Neural crest cell (in vitro differentiated cells): ENCODE results near the gene KIF5A. TPM values are rescaled to one million over a fixed set of nuclear protein-coding genes. Genes with fewer than 3 reads are reported as not detected.

Experiments
- DNase-seq: peaks from one replicate; pipeline ENCODE4 v3.0.0; 2021; ENCODE audit warnings: low read depth, mixed read lengths, low spot score
- H3K27ac Mint-ChIP-seq: one replicate; pipeline ENCODE4 v1.8.0; 2021; ENCODE audit warnings: mild to moderate bottlenecking, mixed read lengths; ENCODE audit not compliant: unreplicated experiment
- H3K27me3 Mint-ChIP-seq: 2 replicates; pipeline ENCODE4 v1.8.0; 2021; ENCODE audit warnings: low read depth, mild to moderate bottlenecking, mixed read lengths
- H3K36me3 Mint-ChIP-seq: 2 replicates; pipeline ENCODE4 v1.8.0; 2021; ENCODE audit warnings: low read depth, mild to moderate bottlenecking, mixed read lengths
- H3K4me1 Mint-ChIP-seq: 2 replicates; pipeline ENCODE4 v1.8.0; 2021; ENCODE audit warnings: mixed read lengths
- H3K4me3 Mint-ChIP-seq: one replicate; pipeline ENCODE4 v1.8.0; 2021; ENCODE audit warnings: mild to moderate bottlenecking, mixed read lengths
- H3K9me3 Mint-ChIP-seq: 2 replicates; pipeline ENCODE4 v1.8.0; 2021; ENCODE audit warnings: mixed read lengths
- total RNA-seq: library from RNA; stranded (reverse); gene quantifications from 2 replicates; pipeline ENCODE4 v1.2.1, GENCODE V29; 2021
- TF ChIP-seq, protein P1 (sequence below): fragments of 200-600 bp; sonication (generic); conservative IDR thresholded peaks from 2 replicates; pipeline ENCODE4 v1.5.0; 2021; ENCODE audit warnings: antibody characterized with exemption, mild to moderate bottlenecking

The KIF5A gene
- total RNA-seq, 1 donor from 2014 or later, result 20.8 TPM

DNA sequence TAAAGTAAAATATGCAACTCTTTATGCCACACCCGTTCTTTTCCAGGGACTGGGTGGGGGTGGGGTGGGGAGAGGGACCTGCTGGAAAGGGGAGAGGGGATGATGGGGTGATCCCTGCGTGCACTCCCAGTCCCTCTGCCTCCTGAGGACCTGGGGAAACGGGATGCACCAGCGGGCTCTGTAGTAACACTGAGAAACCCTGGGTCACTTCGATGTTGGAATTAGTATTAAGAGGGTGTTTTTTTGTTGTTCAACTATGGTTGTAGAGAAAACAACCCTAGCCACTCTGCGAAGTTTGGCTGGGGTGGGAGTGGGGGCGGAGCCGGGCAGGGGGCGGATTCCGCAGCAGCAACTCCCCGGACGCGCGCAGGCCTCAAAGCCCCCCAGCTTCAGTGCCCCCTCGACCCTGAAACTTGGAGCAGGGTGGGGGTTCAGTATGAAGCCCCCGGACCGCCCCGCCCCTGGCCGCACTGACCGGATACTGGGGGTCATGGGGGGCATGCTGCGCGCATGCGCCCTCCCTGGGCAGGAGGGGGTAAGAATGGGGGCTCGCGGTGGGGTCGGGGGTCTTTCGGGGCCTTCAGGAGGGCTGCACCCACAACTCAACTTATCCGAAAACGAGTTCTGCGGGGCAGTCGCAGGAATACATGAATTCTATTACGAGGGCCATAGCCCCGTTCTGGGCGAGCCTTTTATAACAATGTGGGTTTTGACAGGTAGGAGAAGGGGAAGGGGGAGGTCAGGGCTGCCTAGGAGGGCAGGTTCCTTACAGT is 60.1 kb downstream of the KIF5A start:
- Mint-ChIP-seq H3K4me1 (peaks cover 46% of the 10 kb centered on the region), H3K4me3 (peak overlapping the region; percentile 88), H3K27me3 (peaks cover 3% of the 10 kb centered on the region), H3K27ac (no peak overlapping the region), H3K36me3 (peaks cover 11% of the 10 kb centered on the region), H3K9me3 (no peaks in the 10 kb centered on the region)
- TF ChIP-seq, protein P1, sequence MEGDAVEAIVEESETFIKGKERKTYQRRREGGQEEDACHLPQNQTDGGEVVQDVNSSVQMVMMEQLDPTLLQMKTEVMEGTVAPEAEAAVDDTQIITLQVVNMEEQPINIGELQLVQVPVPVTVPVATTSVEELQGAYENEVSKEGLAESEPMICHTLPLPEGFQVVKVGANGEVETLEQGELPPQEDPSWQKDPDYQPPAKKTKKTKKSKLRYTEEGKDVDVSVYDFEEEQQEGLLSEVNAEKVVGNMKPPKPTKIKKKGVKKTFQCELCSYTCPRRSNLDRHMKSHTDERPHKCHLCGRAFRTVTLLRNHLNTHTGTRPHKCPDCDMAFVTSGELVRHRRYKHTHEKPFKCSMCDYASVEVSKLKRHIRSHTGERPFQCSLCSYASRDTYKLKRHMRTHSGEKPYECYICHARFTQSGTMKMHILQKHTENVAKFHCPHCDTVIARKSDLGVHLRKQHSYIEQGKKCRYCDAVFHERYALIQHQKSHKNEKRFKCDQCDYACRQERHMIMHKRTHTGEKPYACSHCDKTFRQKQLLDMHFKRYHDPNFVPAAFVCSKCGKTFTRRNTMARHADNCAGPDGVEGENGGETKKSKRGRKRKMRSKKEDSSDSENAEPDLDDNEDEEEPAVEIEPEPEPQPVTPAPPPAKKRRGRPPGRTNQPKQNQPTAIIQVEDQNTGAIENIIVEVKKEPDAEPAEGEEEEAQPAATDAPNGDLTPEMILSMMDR, result no peak
- no peak for DNase-seq

DNA sequence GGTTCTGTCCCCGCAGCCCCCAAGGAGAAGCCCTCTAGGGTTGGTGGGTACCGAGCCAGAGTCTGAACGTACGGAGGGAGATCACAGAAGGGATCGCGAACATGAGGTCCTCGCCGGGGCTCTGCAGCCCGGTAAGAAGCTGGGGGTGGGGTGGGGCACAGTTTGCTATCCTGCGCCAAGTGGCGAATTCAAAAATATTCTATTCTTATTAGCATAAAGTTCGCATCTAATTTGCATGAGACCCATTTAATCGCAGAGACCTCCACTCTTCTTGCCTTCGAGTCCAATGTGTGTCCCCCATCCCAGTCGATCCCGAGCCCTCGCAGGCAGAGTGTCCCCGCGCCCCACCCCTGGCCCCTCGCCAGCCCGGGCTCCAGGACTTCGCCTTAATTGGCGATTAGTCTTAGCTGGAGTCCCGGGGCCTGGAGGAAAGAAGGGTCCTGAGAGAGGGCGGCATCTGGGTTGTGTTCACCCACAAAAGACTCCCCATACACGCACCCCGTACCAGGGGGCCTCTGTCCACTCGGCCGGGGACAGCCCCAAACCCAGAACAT is 60.8 kb downstream of the KIF5A start:
- no peak overlapping the region for H3K27ac Mint-ChIP-seq
- H3K36me3 Mint-ChIP-seq, result peaks cover 13% of the 10 kb centered on the region

DNA sequence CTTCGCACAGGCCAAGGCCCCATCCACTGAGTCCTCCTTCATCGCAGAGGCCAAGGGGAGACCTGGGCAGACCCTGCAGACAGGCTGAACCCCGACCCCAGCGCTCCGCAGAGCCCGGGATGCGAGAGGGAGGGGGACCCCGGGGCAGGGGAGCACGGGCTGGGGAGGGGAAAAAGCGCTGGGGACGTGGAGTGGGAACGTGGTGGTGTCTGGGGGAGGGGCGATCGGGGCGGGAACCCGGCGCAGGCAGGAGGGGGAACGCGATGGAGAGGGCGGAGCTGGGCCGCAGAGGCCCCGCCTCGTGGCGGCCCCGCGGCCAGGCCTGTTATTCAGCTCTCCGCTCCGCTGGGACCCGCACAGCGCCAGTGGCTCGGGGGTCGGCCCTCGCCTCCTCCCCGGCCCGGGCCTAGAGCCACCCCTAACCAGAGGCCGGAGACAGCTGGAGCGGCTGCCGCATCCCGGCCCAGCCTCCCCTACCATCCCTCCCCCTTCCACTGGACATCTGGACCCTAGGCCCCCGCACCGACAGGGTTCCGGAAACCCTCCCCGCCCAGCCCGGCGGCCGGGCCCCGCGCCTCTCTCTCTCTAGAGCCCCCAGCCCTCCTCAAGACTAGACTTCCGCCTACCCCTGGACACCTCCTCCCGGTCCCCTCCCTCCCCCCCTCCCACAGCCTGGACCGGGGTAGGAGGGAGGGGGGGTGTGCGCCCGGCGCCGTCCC is 61.4 kb downstream of the KIF5A start, which contains the start of gene ARHGEF25:
Gene ARHGEF25 (plus strand): TSS at position 328 of the 719 bp plus-strand sequence. CDS start 460 bp downstream, outside the sequence.
- H3K27me3 Mint-ChIP-seq, result peaks cover 6% of the 10 kb centered on the region
- DNase-seq, result peak; percentile 70
- TF ChIP-seq, protein P1, result no peak
- peaks cover 33% of the 10 kb centered on the region for H3K4me1 Mint-ChIP-seq
- H3K4me3 Mint-ChIP-seq, result peak within 1 kb of the TSS; percentile 94
- H3K9me3 Mint-ChIP-seq, result no peaks in the 10 kb centered on the region
- peaks cover 17% of the 10 kb centered on the region for H3K36me3 Mint-ChIP-seq
- H3K27ac Mint-ChIP-seq, result peak within 1 kb of the TSS; percentile 27

More for the DNA sequence above, 60.8 kb downstream of the KIF5A start:
- peaks cover 3% of the 10 kb centered on the region for H3K27me3 Mint-ChIP-seq
- DNase-seq, result no peak
- peaks cover 40% of the 10 kb centered on the region for H3K4me1 Mint-ChIP-seq
- TF ChIP-seq, protein P1, result no peak
- H3K9me3 Mint-ChIP-seq, result no peaks in the 10 kb centered on the region
- H3K4me3 Mint-ChIP-seq, result peak overlapping the region; percentile 88

DNA sequence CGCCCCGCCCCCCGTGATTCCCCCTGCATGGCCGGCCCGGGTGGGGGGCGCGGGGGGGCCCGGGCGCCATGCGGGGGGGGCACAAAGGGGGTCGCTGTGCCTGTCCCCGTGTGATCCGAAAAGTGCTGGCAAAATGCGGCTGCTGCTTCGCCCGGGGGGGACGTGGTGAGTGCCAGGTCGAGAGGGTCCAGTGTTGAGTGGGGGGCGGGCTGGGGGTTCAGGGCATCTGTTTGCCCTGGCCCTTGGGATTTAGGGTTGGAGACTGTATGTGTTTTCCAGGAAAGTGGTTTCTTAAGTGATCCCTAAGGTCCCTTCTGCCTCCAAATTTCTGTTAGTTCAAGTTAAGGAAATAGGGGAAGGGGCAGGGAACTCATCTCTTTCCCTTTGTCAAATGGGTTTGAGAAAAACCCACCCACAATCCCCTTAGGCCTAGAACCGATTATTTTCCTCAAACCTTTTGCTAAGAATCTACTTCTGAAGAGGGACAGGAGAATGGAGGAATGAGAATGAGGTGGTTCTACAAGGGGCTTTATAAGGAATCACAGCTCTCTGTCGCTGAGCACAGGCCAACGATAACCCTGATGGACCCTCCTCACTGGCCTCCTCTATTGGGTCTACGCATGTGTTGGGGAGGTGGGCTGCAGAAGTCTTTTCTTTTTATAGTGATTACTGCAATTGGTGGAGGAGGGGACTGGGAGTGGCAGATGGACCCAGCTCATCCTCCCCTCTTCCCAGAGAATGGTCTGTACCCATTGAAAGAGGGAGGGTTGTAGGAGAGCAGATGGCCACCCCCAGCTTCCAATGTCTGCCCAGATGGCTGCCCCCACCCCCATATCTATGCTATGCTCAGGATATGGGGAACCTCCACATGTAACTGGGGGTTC is 62.2 kb downstream of the KIF5A start:
- TF ChIP-seq, protein P1, result no peak
- H3K36me3 Mint-ChIP-seq, result peaks cover 14% of the 10 kb centered on the region
- peak overlapping the region; percentile 27 for H3K27ac Mint-ChIP-seq
- H3K4me1 Mint-ChIP-seq, result peaks cover 29% of the 10 kb centered on the region
- no peaks in the 10 kb centered on the region for H3K9me3 Mint-ChIP-seq
- no peak for DNase-seq
- peak overlapping the region; percentile 94 for H3K4me3 Mint-ChIP-seq
- H3K27me3 Mint-ChIP-seq, result peaks cover 6% of the 10 kb centered on the region
